ENCODE measurements around the gene ATG7. TPM values are rescaled to one million over a fixed set of nuclear protein-coding genes. Genes with fewer than 3 reads are reported as not detected.

ATG7 gene
- total RNA-seq, 2 donors from 2014 or later = 33.9 to 38.4 TPM

GRCh38 chr3:11565072-11565471 is 292.9 kb downstream of the ATG7 start:
- peaks cover 32% of the 10 kb centered on the region for H3K36me3 Mint-ChIP-seq (ENCODE audit: low read depth)
- TF ChIP-seq CTCF (conservative IDR thresholded peaks at IDR 0.05) = no peak
- peaks cover 2% of the 10 kb centered on the region for H3K4me1 Mint-ChIP-seq
- H3K4me3 Mint-ChIP-seq = no peak overlapping the region
- H3K27me3 Mint-ChIP-seq (ENCODE audit: insufficient read depth) = no peaks in the 10 kb centered on the region
- 95 to 98% methylated on average over 14 to 16 of the region's 16 CpGs for WGBS, 2 experiments (ENCODE audit: insufficient coverage in 1 of 2, insufficient read length in 1 of 2)
- Histone ChIP-seq H3K27me3 (ENCODE audit: control insufficient read depth, insufficient read depth, low read length, poor library complexity, severe bottlenecking) (no peaks in the 10 kb centered on the region), H3K9ac (ENCODE audit: extremely low read depth, low read length, poor library complexity, severe bottlenecking) (no peak overlapping the region), H3K4me3 (ENCODE audit: low read length) (no peak overlapping the region), H3K9me3 (ENCODE audit: control insufficient read depth, low read length) (no peaks in the 10 kb centered on the region), H3K27ac (ENCODE audit: low read depth, low read length) (no peak overlapping the region), H3K4me1 (ENCODE audit: control insufficient read depth, insufficient read depth, low read length) (peaks cover 5% of the 10 kb centered on the region), H3K36me3 (ENCODE audit: control insufficient read depth, insufficient read depth, low read length) (peaks cover 27% of the 10 kb centered on the region)
- peak; percentile 34 for DNase-seq
- H3K27ac Mint-ChIP-seq = peak overlapping the region; percentile 39
- H3K9me3 Mint-ChIP-seq = no peaks in the 10 kb centered on the region

GRCh38 chr3:11565492-11565891 is 293.3 kb downstream of the ATG7 start:
- peaks cover 27% of the 10 kb centered on the region for H3K36me3 ChIP-seq (ENCODE audit: control insufficient read depth, insufficient read depth, low read length)
- Mint-ChIP-seq H3K9me3 (no peaks in the 10 kb centered on the region), H3K36me3 (ENCODE audit: low read depth) (peaks cover 32% of the 10 kb centered on the region), H3K4me3 (no peak overlapping the region), H3K27ac (peak overlapping the region; percentile 39), H3K4me1 (peaks cover under 1% of the 10 kb centered on the region), H3K27me3 (ENCODE audit: insufficient read depth) (no peaks in the 10 kb centered on the region)
- no peaks in the 10 kb centered on the region for H3K27me3 ChIP-seq (ENCODE audit: control insufficient read depth, insufficient read depth, low read length, poor library complexity, severe bottlenecking)
- 94 to 99% methylated on average over 12 of the region's 12 CpGs for WGBS, 2 experiments (ENCODE audit: insufficient coverage in 1 of 2, insufficient read length in 1 of 2)
- no peak overlapping the region for H3K27ac ChIP-seq (ENCODE audit: low read depth, low read length)
- DNase-seq = no peak
- H3K4me1 ChIP-seq (ENCODE audit: control insufficient read depth, insufficient read depth, low read length) = peaks cover 3% of the 10 kb centered on the region
- no peak for TF ChIP-seq CTCF (conservative IDR thresholded peaks at IDR 0.05)
- H3K9ac ChIP-seq (ENCODE audit: extremely low read depth, low read length, poor library complexity, severe bottlenecking) = no peak overlapping the region
- no peaks in the 10 kb centered on the region for H3K9me3 ChIP-seq (ENCODE audit: control insufficient read depth, low read length)
- H3K4me3 ChIP-seq (ENCODE audit: low read length) = no peak overlapping the region

- Mint-ChIP-seq H3K4me3 (no peak overlapping the region), H3K4me1 (no peaks in the 10 kb centered on the region), H3K9me3 (no peaks in the 10 kb centered on the region), H3K36me3 (ENCODE audit: low read depth) (peaks cover 32% of the 10 kb centered on the region), H3K27me3 (ENCODE audit: insufficient read depth) (no peaks in the 10 kb centered on the region), H3K27ac (no peak overlapping the region)
- no peaks in the 10 kb centered on the region for H3K9me3 ChIP-seq (ENCODE audit: control insufficient read depth, low read length)
- H3K36me3 ChIP-seq (ENCODE audit: control insufficient read depth, insufficient read depth, low read length) = peaks cover 31% of the 10 kb centered on the region
- H3K9ac ChIP-seq (ENCODE audit: extremely low read depth, low read length, poor library complexity, severe bottlenecking) = no peak overlapping the region
- no peaks in the 10 kb centered on the region for H3K4me1 ChIP-seq (ENCODE audit: control insufficient read depth, insufficient read depth, low read length)
- H3K27me3 ChIP-seq (ENCODE audit: control insufficient read depth, insufficient read depth, low read length, poor library complexity, severe bottlenecking) = no peaks in the 10 kb centered on the region
- no peak for TF ChIP-seq CTCF (conservative IDR thresholded peaks at IDR 0.05)
- DNase-seq = no peak
- no peak overlapping the region for H3K27ac ChIP-seq (ENCODE audit: low read depth, low read length)
- no peak overlapping the region for H3K4me3 ChIP-seq (ENCODE audit: low read length)
- WGBS, 2 experiments (ENCODE audit: insufficient coverage in 1 of 2, insufficient read length in 1 of 2) = 91 to 97% methylated on average over 7 to 9 of the region's 9 CpGs
These were observed 293.7 kb downstream of the ATG7 start for GRCh38 chr3:11565932-11566331.
